K562 treated with DMSO at 1 percent for 4 hours (cell line): ENCODE measurements around the gene DPH5. TPM values are rescaled to one million over a fixed set of nuclear protein-coding genes. Genes with fewer than 3 reads are reported as not detected.

Experiments used
- total RNA-seq: library from RNA; unstranded; fragments of 300-600 nt; gene quantifications from 2 replicates; pipeline ENCODE4 v1.2.3, GENCODE V29; 2022; ENCODE audit not compliant: insufficient read depth

DPH5 gene, protein sequence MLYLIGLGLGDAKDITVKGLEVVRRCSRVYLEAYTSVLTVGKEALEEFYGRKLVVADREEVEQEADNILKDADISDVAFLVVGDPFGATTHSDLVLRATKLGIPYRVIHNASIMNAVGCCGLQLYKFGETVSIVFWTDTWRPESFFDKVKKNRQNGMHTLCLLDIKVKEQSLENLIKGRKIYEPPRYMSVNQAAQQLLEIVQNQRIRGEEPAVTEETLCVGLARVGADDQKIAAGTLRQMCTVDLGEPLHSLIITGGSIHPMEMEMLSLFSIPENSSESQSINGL
- 56.7 and 65.5 TPM in 2 replicates for total RNA-seq

GRCh38 chr1:101025657-101026429 lies at the start of gene DPH5:
Gene DPH5 (minus strand): TSS chr1:101025784. CDS start chr1:101025443, 341 bp downstream.

Other genes with a start within 250 kb of the DPH5 start
- gene EXTL2, start 130.9 kb downstream of the DPH5 start, total RNA-seq = 8.9 and 17.2 TPM in 2 replicates
- gene SLC30A7, start 129.7 kb downstream of the DPH5 start, total RNA-seq = 1.9 and 3.7 TPM in 2 replicates
- gene S1PR1, start 211.2 kb upstream of the DPH5 start, total RNA-seq = 0.59 TPM in 1 of 2 replicates, not detected in the other